Panc1 (cell line): ENCODE results near the gene ILK. TPM values are rescaled to one million over a fixed set of nuclear protein-coding genes. Genes with fewer than 3 reads are reported as not detected.

Source experiments
- ATAC-seq: fragments of 200-7000 bp; cut with Tn5 transposase; 2 replicates; pipeline ENCODE4 v1.9.1; 2020; ENCODE audit warnings: mild to moderate bottlenecking, moderate library complexity
- BruUV-seq: library from RNA; stranded (reverse); fragments of 400-500 nt; replicated peaks from 2 replicates; lab custom pipeline; 2021; lab: Mats Ljungman, UMichigan
- CTCF ChIA-PET: fragments of 300-600 bp; sonication (Branson Sonifier 250); formaldehyde crosslinking; loops from one replicate; lab custom pipeline; 2022; ENCODE audit warnings: antibody characterized with exemption; lab: Charles Lee
- POLR2A ChIA-PET: fragments of 300-600 bp; sonication (Branson Sonifier 250); formaldehyde crosslinking; loops from one replicate; lab custom pipeline; 2022; ENCODE audit warnings: antibody characterized with exemption; lab: Charles Lee
- DNase-seq: peaks from one replicate; pipeline ENCODE4 v3.0.0-alpha.2; 2010; ENCODE audit warnings: low read depth, low spot score
- H3K27ac ChIP-seq: 2 replicates; pipeline ENCODE4 v1.5.1; 2011; ENCODE audit warnings: mild to moderate bottlenecking, low read length, inconsistent platforms
- H3K27me3 ChIP-seq: fragments of 200-500 bp; sonication (Bioruptor generic); 2 replicates; pipeline ENCODE4 v1.6.0; 2014; ENCODE audit warnings: low read length, inconsistent platforms; ENCODE audit not compliant: control insufficient read depth, insufficient read depth
- H3K36me3 ChIP-seq: fragments of 200-500 bp; sonication (Bioruptor generic); 2 replicates; pipeline ENCODE4 v1.5.1; 2014; ENCODE audit warnings: inconsistent platforms, mild to moderate bottlenecking, low read length, moderate library complexity; ENCODE audit not compliant: control insufficient read depth, insufficient read depth
- H3K4me1 ChIP-seq: 2 replicates; pipeline ENCODE4 v1.5.1; 2011; ENCODE audit warnings: inconsistent platforms, mild to moderate bottlenecking, low read length, moderate library complexity; ENCODE audit not compliant: control insufficient read depth, insufficient read depth
- H3K4me3 ChIP-seq, 2 experiments: 2 replicates each; pipeline ENCODE4 v1.5.1; 2011 to 2012; ENCODE audit warnings: low read depth in 2 of 2, low read length in 2 of 2, mild to moderate bottlenecking in 2 of 2, inconsistent platforms in 1 of 2, moderate library complexity in 1 of 2
- H3K9me3 ChIP-seq: fragments of 200-500 bp; sonication (Bioruptor generic); 2 replicates; pipeline ENCODE4 v1.5.1; 2014; ENCODE audit warnings: low read depth, mild to moderate bottlenecking, inconsistent platforms, low read length, moderate library complexity; ENCODE audit not compliant: control insufficient read depth, insufficient read depth
- CTCF ChIP-seq: fragments of 450-650 bp; IDR thresholded peaks from 2 replicates; pipeline ENCODE4 v1.5.1; 2017; ENCODE audit warnings: mild to moderate bottlenecking
- POLR2AphosphoS5 ChIP-seq: IDR thresholded peaks from 2 replicates; pipeline ENCODE4 v1.6.1; 2012; ENCODE audit warnings: mild to moderate bottlenecking, low read depth, low read length, moderate library complexity
- REST ChIP-seq, 2 experiments: IDR thresholded peaks; 2 replicates each; pipeline ENCODE4 v1.6.1; 2011 to 2012; ENCODE audit warnings: low read depth in 2 of 2, control low read depth in 1 of 2, low read length in 1 of 2, mild to moderate bottlenecking in 1 of 2, moderate library complexity in 1 of 2; ENCODE audit not compliant: insufficient read depth in 1 of 2
- SIN3A ChIP-seq: IDR thresholded peaks from 2 replicates; pipeline ENCODE4 v1.6.1; 2012; ENCODE audit warnings: low read depth, mild to moderate bottlenecking, low read length, moderate library complexity, borderline replicate concordance; ENCODE audit not compliant: insufficient read depth
- TCF7L2 ChIP-seq: IDR thresholded peaks from 2 replicates; pipeline ENCODE4 v1.6.1; 2011; ENCODE audit warnings: mild to moderate bottlenecking, low read depth, low read length, inconsistent platforms
- in situ Hi-C: cut with HindIII; loops from 2 replicates; pipeline ENCODE4 v1.10.0; 2016; ENCODE audit warnings: low sequenced_read_pairs, low pct_unique_long_range_greater_than_20kb
- intact Hi-C: fragments of 100-400 bp; cut with micrococcal nuclease; formaldehyde crosslinking; loops from one replicate; pipeline ENCODE4 v1.10.0; 2022; ENCODE audit not compliant: unreplicated experiment
- total RNA-seq: library from RNA; stranded (reverse); gene quantifications from one replicate; pipeline ENCODE4 v1.2.1, GENCODE V29; 2021; ENCODE audit not compliant: unreplicated experiment

The ILK gene
- total RNA-seq, 1 experiment from 2014 or later, result 204 TPM

- no peak within 1 kb of the TSS for H3K27ac ChIP-seq
- ChIA-PET POLR2A (no interaction called here), CTCF (no interaction called here)
- H3K36me3 ChIP-seq, result no peaks in the 10 kb centered on the region; the same call in 1 of the 2 replicates
- DNase-seq (no peak), ATAC-seq (no peak)
- no peaks in the 10 kb centered on the region for H3K4me1 ChIP-seq
- no peaks in the 10 kb centered on the region for H3K9me3 ChIP-seq
- no TSS peak for BruUV-seq
- H3K4me3 ChIP-seq, result peak within 1 kb of the TSS; percentile 3 to 19; a peak in 2 of 4 replicates
- in situ Hi-C loops, result no loop called here
- intact Hi-C loops, result no loop called here
- TF ChIP-seq SIN3A, result no peak
- no peak for TF ChIP-seq REST (IDR thresholded peaks at IDR 0.05; ENCODE audit: insufficient read depth in 1 of 2, low read depth in 2 of 2, low read length in 1 of 2)
- no peak for TF ChIP-seq POLR2AphosphoS5
- no peak for TF ChIP-seq CTCF
- no peak for TF ChIP-seq TCF7L2
- H3K27me3 ChIP-seq, result peaks cover 65% of the 10 kb centered on the region
Observed at GRCh38 chr11:6655790-6656583, 52.4 kb downstream of the ILK start, which contains the start of gene DCHS1. DCHS1 (minus strand) TSS chr11:6655809; CDS start chr11:6641613, 14,196 bp downstream.

GRCh38 chr11:6656584-6656915 is 53.0 kb downstream of the ILK start:
- no peak overlapping the region for H3K4me3 ChIP-seq
- TF ChIP-seq CTCF (no peak), POLR2AphosphoS5 (no peak), TCF7L2 (no peak), SIN3A (no peak), REST (IDR thresholded peaks at IDR 0.05; ENCODE audit: insufficient read depth in 1 of 2, low read depth in 2 of 2, low read length in 1 of 2) (no peak)
- ChIA-PET POLR2A (no interaction called here), CTCF (no interaction called here)
- intact Hi-C loops, result no loop called here
- H3K27me3 ChIP-seq, result peaks cover 59% of the 10 kb centered on the region
- H3K36me3 ChIP-seq, result no peaks in the 10 kb centered on the region; the same call in 1 of the 2 replicates
- DNase-seq, result no peak
- H3K27ac ChIP-seq, result no peak overlapping the region
- in situ Hi-C loops, result no loop called here
- no peaks in the 10 kb centered on the region for H3K4me1 ChIP-seq
- ATAC-seq, result no peak
- no TSS peak for BruUV-seq
- H3K9me3 ChIP-seq, result no peaks in the 10 kb centered on the region
